GM19351 (cell line): ENCODE measurements around the gene TH.

Experiments used
- ATAC-seq: cut with Tn5 transposase; IDR thresholded peaks from one replicate; pipeline ENCODE4 v1.9.1; 2021; ENCODE audit warnings: mild to moderate bottlenecking, moderate library complexity; ENCODE audit not compliant: unreplicated experiment

The TH gene

DNA sequence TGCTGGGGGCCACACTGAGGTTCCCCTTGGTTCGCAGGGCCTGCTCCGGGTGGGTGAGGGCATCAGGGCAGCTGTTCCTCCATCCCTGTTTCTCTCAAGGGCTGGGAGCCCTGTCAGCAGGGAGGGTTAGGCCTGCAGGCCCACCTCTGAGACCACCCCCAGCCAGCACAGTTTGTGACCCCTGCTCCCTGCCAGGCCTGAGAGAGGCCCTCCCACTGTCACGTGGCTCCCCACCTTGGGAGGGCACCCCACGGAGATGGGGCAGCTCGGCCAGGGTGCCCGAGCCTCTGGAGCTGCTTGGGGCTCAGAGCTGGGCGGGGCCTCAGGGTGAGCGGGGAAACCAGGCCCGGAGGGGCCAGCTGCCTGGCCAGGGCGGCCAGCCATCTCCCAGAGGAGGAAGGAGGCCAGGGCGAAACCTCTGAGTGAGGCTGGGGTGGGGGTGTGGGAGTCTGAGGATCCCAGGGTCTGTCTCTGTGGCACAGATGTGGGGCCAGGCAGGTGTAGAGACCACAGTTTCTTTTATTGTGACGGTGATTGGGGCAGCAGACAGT, 8.1 kb downstream of the TH start:
- ATAC-seq, result no peak

DNA sequence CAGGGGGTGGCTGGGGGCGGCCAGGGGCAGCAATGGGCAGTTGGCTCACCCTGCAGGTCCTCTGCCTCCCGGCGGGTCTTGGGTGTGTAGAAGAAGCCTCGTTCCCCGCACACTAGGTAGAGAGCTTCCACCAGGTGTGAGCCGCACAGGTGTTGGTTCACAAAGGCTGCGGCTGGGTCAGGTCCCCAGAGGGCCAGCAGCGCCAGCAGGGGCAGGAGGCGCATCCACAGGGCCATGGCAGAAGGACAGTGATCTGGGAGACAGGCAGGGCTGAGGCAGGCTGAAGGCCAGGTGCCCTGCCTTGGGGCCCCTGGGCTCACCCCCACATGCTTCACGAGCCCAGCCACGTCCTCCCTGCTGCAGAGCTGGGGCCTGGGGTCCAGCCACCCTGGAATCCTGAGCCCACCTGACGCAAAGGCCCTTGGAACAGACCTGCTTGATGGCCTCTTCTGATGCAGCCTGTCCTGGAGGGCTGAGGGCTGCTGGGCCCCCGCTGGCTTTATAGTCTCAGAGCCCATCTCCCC, 10.8 kb downstream of the TH start, which contains the start of gene INS:
Gene INS, minus strand, starts transcription at position 474 of the 524 bp plus-strand sequence. Its CDS starts 238 bp downstream, at position 236.
- ATAC-seq, result no peak

DNA sequence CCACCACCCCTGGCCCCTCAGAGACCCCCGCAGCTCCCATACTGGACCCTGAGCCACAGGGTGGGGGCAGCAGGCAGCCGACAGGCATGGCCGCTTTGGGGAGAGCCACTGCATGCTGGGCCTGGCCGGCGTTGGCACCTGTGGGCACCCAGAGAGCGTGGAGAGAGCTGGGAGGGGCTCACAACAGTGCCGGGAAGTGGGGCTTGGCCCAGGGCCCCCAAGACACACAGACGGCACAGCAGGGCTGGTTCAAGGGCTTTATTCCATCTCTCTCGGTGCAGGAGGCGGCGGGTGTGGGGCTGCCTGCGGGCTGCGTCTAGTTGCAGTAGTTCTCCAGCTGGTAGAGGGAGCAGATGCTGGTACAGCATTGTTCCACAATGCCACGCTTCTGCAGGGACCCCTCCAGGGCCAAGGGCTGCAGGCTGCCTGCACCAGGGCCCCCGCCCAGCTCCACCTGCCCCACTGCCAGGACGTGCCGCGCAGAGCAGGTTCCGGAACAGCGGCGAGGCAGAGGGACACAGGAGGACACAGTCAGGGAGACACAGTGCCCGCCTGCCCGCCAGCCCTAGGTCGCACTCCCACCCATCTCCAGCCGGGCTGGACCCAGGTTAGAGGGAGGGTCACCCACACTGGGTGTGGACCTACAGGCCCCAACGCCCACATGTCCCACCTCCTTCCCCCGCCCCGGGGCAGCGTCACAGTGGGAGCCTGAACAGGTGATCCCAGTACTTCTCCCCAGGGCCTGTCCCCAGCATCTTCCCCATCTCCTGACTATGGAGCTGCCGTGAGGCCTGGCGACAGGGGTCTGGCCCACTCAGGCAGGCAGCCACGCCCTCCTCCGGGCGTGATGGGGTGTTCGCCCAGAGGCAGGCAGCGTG, 11.8 kb downstream of the TH start:
- ATAC-seq, result no peak

DNA sequence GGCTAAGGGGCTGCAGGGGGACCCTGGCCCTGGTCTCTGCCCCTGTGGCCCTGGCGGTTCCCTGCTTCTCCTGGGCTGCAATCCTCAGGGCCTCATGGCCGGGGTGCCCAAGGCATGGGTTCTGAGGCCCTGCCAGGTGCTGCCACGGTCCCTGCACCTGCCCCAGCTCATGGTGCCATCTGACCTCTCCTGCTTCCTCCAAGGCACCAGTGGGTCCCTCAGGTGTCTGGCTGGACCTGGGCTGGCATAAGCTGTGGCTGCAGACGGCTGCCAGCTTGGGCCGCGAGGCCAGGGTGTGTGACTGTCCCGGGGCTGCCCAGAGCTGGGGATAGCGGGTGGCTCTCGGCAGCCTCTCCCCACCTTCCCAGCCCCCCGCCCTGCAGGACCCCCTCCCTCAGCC, 12.6 kb downstream of the TH start:
- ATAC-seq, result no peak

DNA sequence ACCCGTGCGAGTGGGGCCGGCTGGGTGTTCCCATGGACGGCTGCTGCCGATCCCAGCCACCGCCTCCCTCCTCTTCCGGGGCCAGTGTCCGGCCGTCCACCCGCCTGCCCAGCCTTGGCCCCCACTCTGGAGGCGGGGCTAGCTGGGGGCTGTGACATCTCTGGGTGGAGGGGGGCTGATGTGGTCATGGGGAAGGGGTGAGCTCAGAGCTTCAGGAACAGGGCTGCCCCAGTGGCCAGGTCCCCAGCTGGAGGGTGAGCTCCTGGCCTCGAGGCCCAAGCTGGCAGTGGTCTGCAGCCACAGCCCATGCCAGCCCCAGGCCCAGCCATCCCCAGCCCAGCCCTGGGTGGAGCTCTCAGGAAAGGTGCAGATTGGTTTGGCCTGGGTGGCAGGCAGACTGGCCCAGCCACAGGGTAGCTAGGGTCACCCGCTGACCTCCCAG, 13.3 kb downstream of the TH start:
- ATAC-seq, result no peak

DNA sequence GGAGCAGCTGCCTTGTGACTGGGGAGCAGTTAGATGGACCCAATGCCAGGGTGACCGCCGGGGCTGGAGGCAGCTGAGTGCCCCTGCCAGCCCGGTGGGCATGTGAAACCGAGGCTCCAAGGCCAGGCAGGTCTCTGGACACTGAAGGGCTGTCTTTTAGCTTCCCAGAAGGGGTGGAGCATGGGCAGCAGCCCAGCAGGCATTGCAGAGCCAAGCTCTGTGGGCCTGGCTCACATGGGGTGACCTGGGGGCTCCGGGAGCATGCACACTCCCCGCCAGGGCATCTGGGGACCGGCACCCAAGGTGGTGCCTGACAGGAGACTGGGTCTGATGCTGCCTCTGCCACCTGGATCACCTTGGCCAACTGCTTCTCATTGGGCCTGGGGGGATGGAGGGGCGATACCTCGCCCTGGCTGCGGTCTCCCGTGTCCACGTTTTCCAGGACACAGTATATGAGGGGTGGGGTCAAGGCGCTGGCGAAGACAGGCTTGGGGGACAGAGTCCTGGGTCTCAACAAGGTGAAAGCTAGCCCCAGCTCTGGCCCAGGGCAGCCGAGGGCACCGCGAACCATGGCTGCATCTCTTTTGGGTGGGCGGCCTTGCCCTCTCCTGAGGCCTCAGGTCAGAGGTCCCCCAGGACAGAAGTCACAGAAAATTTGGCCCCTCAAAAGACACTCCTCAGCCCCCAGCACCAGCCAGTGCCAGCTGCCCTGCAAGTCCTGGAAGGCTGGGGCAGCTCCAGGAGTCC, 14.1 kb downstream of the TH start:
- no peak for ATAC-seq

DNA sequence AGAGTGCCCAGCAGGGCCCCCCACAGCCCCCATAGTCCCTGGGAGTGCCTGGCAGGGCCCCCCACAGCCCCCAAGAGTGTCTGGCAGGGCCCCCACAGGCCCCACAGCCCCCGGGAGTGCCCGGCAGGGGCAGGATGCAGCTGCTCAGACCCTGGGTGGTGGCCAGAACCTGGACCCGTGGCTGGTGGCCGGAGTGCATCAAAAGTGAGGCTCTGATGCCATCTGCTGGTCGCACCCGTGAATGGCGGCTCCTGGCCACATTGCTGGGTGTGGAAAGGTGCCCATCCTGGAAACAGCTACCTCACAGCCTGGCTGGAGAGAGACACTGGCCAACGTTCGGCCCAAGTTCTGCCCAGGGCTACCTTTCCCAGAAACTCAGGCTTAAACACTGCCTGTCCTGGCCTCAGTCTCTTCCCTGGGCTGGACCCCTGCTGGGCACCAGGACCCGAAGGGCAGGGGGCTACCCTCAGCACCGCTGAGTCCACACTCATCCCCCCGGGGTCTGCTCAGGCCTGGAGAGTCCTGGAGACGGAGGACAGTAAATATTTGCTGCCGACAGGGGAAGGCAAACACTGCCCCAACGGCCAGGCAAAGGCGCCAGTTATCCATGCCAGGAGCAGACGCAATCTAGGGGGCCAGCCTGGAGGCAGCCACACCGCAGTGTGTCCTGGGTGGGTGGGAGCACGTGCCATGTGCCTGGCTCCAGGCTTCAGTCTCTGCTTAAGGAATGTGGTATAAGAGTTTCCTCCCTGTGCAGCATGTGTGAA, 15.0 kb downstream of the TH start:
- no peak for ATAC-seq

DNA sequence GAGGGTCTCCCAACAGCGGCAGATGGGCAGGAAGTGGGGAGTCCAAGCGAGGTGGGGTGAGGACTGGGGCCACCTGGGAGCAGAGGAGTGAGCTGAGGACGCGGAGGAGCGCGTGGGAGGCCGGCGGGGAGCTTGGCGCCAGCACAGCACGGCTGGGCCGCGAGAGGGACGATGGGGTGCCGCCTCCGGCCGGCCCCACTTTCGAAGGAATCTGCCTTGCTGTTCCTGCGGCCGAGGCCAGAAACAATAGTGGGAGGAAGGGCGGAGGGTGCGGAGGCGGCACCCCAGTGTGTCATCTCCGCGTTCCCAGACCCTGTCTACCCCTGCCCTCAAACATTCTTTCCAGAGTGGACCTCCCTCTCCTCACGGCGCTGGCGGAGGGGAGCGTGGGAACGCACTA, 16.1 kb downstream of the TH start:
- no peak for ATAC-seq

DNA sequence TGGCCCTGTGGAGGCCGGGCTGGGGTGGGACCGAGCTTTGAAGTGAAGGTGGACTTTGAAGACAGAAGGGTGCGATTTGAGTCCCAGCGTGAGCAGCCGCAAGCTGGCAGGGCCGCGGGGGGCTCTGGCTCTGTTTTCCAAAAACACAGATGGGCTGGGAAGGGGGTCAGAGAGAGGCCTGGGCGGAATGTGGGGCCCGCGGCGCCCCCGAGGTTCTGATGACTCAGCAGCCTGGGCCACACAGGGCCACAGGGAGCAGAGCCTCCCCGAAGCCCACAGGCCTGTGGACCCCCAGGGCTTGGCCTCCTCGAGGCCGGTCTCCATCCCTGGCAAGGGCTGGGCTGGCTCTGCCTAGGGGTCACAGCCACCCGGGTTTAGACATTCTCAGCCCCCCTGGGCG, 16.7 kb downstream of the TH start:
- ATAC-seq, result no peak

DNA sequence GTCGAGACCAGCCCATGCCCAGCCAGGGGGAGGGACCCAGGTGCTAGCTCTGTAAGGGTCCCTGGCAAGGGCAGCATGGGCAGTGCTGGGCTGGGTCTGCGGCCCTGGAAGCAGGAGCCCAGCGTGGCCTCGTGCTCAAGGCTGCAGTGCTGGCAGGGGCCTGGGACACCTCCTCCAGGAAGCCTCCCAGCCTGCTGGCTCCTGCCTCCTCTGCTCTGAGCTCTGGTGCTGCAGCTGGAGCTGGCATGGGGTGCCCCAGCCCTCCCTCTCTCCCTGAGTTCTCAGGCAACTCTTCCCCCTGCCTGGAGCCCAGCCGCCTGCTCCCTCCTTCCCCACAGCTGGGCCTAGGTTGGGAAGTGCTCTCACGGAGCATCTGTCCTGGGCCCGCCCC, 17.4 kb downstream of the TH start:
- no peak for ATAC-seq

DNA sequence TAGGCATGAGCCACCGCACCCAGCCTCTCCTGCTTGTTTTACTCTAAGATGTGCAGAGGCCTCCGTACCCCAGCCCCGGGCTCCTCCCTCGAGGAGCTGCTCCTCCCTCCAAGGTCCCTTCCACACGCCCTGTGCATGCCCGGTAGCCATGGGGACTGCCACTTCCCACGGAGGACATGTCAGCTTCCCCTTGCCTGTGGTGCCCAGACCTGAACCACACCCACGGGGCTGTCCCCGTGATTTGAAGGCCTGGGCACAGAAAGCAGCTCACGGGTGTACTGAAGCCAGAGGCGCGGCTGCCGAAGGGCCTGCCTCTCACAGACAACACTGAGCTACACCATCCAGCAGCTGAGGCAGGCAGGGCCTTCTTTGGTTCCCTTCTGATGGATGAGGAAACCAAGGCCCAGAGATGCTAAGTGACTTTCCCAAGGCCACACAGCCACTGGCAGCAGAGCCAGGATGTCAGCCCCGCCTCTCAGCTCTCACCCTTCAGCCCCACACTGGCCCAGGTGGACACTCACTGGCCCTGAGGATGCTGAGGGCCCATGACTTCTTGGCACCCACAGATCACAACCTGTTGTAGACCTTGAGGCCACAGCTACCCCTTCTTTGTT, 17.9 kb downstream of the TH start:
- ATAC-seq, result no peak

DNA sequence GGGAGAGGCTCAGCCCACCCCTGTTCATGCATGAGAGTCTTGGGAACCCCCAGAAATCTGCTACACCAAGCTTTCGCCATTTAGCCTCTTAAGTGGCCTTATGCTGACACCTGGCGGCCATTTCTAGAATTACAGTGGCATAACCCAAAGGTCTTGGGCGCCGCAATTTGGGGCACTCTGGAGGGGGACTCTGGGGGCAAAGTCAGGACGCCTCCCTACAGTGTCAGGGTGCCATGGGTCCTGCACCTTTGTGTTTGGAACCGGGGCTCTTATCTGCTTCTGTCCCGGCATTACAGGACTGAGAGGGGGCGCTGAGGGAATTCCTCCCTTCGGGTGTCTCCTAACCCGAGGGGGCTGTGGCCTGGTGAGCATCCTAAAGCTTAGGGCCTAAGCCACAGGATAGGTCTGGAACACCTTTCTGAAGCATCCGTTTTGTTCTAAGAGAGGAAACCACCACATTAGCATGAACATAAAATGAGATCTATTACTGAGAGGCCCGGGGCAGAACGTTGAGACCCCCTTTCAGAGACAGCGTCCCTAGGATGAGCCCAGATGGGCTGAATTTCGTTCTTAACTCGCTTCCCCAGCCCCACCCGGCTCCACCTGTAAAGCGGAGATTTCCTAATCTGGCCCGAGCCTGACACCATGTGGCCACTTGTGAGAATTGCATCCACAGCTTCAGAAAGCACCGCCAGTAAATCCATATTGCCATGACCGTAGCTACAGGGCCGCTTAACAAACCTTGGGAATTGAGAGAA, 19.9 kb downstream of the TH start:
- no peak for ATAC-seq

DNA sequence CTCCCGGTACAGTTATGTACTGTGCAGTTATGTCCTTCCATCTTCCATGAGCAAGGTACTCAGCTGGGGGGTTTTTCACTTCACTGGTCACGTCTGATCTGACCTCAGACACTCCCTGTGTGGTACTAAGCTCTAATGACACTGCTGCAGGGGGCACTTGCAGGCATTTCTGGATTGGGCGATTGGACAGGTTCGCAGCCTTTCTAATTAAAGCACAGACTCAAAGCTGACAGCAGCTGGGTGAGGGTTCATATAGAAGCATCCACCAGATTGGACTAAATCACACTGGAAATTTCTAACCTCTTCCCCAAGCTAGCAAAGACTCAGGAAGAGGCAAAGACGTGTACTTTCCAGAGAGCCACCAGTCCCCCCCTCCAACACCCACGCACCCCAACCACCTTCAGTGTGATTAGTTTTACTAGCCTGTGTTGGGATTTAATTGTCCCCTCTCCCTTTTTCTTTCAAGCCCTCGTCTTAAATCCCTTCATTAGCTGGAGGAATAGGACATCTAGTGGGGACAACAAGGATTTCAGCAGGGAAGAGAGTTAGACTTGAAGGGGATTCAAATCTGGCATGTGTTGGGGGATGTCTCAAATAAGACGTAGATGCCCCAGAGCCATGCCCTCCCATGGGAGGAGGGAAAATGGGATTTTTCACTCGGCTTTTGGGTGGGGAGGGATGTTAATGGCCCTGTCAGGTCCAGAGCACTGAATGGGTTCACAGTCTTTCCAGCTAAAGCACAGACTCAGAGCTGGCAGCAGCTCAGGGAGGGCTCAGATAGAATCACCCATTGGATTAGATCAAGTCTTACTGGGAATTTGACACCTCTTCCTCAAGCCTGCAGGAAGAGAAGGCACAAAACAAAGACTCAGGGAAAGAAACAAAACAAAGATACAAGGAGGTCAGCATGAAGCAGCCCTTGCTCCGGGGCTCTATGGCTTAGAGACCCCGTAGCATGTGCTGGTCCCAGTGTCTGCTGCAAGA, 21.5 kb downstream of the TH start:
- no peak for ATAC-seq

DNA sequence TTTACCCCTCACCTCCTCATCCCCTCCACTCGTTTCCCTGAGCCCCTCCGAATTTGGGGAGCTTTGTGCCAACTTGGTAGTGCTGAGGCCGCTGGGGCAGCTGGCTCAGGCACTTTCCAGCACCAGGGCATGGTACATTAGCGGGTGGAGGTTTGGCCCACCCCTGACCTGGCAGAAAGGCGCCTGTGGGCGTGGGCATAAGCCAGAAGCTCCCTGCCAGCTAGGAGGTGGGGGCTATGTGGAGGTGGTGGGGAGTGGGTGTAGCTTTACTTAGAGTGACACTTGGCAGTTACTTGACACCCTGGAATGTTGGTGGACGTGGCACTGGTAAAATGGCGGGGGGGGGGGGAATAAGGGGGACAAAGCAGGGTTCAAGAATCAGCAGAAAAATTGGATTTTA, 22.2 kb downstream of the TH start:
- no peak for ATAC-seq

DNA sequence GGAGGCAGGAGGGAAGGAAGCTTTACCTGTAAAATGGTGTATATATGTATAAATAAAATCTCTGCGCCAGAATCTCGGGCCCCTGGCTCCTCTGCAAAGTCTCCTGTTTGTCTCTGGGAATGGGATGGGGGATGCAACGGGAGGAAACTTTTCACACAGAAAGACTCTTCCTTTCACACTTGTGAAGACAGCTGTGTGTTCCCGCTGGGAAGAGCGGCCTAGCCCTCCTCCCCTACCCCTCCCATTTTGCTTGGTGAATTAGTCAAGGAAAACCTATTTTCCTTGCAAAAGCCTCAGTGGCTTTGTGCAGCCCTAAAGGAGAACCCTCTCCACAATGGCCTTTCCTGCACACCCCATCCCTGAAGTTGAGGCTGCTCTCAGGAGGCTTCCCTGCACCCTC, 23.0 kb downstream of the TH start:
- no peak for ATAC-seq

DNA sequence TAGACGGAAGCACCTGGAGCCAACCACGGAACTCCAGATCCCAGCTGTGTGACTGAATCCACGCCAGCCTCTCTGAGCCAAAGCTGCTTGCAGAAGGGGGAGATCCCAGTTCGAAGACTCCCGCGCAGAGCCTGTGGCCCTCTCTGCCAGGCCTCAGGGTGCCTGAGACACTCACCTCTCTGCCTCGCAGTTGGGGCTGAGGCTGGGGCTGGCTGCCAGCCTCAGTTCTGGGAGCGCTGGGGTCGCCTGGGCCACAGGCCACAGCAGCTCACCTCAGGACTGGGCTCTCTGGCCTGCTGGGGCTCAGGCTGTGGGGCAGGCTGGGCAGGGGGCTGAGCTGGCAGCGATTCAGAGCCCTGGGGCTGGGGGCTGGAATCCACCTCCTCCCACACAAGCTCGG, 24.2 kb downstream of the TH start:
- no peak for ATAC-seq

DNA sequence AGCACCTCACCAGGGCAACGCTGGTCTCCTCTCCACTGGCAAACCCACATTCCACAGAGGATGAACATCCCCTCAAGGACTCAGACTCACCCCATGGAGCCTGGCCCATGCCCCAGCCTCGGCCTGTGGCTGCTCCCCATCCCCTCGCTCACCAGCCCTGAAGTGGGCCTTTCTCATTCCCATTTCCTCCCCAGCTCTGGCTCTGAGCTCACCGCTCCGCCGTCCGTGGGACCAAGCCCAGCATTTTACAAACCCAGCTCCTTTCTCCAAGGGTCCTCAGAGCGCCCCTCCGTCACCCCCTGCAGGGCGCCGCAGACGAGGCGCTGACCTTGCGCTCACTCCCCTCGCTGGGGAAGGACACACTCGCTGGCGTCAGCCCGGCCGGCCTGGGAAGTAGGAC, 25.6 kb downstream of the TH start:
- no peak for ATAC-seq

DNA sequence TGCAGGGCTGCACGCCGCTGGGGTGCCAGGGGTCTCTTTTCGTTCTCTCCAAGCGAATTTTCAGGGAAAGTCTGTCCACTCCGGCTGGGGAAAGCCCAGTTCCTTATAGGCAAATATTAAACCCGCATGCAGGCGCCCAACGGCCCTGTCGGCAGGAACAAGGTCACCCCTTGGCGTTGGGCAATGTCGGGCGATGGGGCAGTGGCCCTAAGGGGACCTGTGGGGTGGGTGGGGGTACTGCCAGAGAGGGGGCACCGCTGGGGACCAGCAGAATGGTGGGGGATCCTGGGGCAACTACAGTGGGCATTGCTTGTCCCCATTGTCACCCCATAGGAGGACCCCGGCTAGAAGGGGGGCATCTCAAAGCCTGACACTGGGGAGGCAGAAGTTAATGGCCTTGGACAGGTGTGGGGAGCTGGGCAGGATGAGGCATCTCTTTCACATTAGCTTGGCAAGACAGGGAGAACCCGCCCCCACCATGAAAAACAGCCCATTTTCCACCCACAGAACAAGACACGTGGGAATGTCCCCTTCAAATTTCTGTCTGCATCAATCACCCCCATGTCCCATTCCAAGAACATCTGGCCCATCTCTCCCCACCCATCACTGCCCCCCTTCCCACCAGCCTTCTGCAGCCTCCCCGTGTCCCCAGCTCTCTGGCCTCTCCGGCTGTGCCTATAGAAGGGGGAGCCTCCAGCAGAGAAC, 26.9 kb downstream of the TH start:
- no peak for ATAC-seq
